ENCODE results near the gene DSCAML1.

The DSCAML1 gene

GRCh38 chr11:117662255-117662654 lies 134.8 kb downstream of the DSCAML1 start:
- no peak for TF ChIP-seq CTCF (IDR thresholded peaks at IDR 0.05; ENCODE audit: control insufficient read depth, insufficient read depth, low read depth, low read length, missing control alignments)
- no peak overlapping the region for H3K4me3 ChIP-seq (ENCODE audit: control insufficient read depth, low read depth, low read length)
- DNase-seq (ENCODE audit: low read depth) = no peak

GRCh38 chr11:117658809-117659208 lies 138.2 kb downstream of the DSCAML1 start:
- TF ChIP-seq CTCF (IDR thresholded peaks at IDR 0.05; ENCODE audit: control insufficient read depth, insufficient read depth, low read depth, low read length, missing control alignments) = no peak
- no peak overlapping the region for H3K4me3 ChIP-seq (ENCODE audit: control insufficient read depth, low read depth, low read length)
- no peak for DNase-seq (ENCODE audit: low read depth)

- no peak overlapping the region for H3K4me3 ChIP-seq (ENCODE audit: control insufficient read depth, low read depth, low read length)
- TF ChIP-seq CTCF (IDR thresholded peaks at IDR 0.05; ENCODE audit: control insufficient read depth, insufficient read depth, low read depth, low read length, missing control alignments) = no peak
- DNase-seq (ENCODE audit: low read depth) = no peak
Measured at GRCh38 chr11:117657794-117658193, 139.2 kb downstream of the DSCAML1 start.

- H3K4me3 ChIP-seq (ENCODE audit: control insufficient read depth, low read depth, low read length) = no peak overlapping the region
- DNase-seq (ENCODE audit: low read depth) = no peak
- TF ChIP-seq CTCF (IDR thresholded peaks at IDR 0.05; ENCODE audit: control insufficient read depth, insufficient read depth, low read depth, low read length, missing control alignments) = no peak
Measured at GRCh38 chr11:117654281-117655255, 142.4 kb downstream of the DSCAML1 start.

GRCh38 chr11:117652521-117652920 lies 144.5 kb downstream of the DSCAML1 start:
- no peak for TF ChIP-seq CTCF (IDR thresholded peaks at IDR 0.05; ENCODE audit: control insufficient read depth, insufficient read depth, low read depth, low read length, missing control alignments)
- H3K4me3 ChIP-seq (ENCODE audit: control insufficient read depth, low read depth, low read length) = no peak overlapping the region
- no peak for DNase-seq (ENCODE audit: low read depth)

GRCh38 chr11:117649296-117650055 lies 147.5 kb downstream of the DSCAML1 start:
- no peak overlapping the region for H3K4me3 ChIP-seq (ENCODE audit: control insufficient read depth, low read depth, low read length)
- no peak for DNase-seq (ENCODE audit: low read depth)
- no peak for TF ChIP-seq CTCF (IDR thresholded peaks at IDR 0.05; ENCODE audit: control insufficient read depth, insufficient read depth, low read depth, low read length, missing control alignments)

Data from AG09309 (cell line).